ENCODE measurements around the gene ACOT12. TPM values are rescaled to one million over a fixed set of nuclear protein-coding genes. Genes with fewer than 3 reads are reported as not detected.
"Not testable (repeated sequence)": the region's sequence is repeated elsewhere in the genome, so short reads cannot be mapped to it uniquely, and the experiment has no call there.

ACOT12 gene
- total and polyA plus RNA-seq, 8 donors: 0.06 to 0.44 (median 0.40) TPM; not detected in 5

- 20 to 25% methylated on average over 5 of the region's 5 CpGs for WGBS, 2 donors
- FAIRE-seq: no peak
- intact Hi-C loops (cut with DNase I): no loop called here
- Histone ChIP-seq H3K4me1 (no peaks in the 10 kb centered on the region), H3K4me3 (no peak overlapping the region), H3K27me3 (no peaks in the 10 kb centered on the region), H3K9me3 (no peaks in the 10 kb centered on the region), H3K27ac (no peak overlapping the region), H3K36me3 (no peaks in the 10 kb centered on the region)
- ATAC-seq: no peak
- no peak for DNase-seq
- TF ChIP-seq CTCF (IDR thresholded peaks at IDR 0.05): no peak
Measured at GRCh38 chr5:81353189-81353588, 40.7 kb downstream of the ACOT12 start.

- intact Hi-C loops (cut with DNase I): no loop called here
- no peak for FAIRE-seq
Measured at GRCh38 chr5:81350507-81350906, 43.4 kb downstream of the ACOT12 start.

DNA sequence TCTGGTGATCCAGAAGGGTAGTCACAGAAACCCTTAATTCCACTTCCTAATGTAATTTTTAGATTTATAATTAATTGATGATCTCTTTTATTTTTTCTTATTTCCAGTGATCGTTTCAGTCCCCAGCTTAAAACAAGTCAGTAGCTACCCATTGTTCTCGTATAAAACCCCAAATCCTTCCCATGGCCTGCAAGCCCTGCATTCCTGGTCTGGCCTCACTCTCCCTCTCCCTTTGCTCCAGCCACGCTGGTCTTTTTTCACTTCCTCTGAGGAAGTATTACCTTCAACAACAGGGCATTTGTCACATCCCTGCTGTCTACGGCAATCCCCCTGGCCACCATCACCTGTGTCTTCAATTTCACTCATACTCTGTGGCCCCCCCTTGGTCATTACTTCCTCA is 44.8 kb downstream of the ACOT12 start:
- DNase-seq: no peak
- no peak overlapping the region for H3K27ac ChIP-seq
- ATAC-seq: no peak
- WGBS, 2 donors: 64 to 67% methylated on average over 4 of the region's 4 CpGs
- H3K27me3 ChIP-seq: no peaks in the 10 kb centered on the region
- no peak overlapping the region for H3K4me3 ChIP-seq
- no peaks in the 10 kb centered on the region for H3K4me1 ChIP-seq
- intact Hi-C loops (cut with DNase I): no loop called here
- H3K36me3 ChIP-seq: no peaks in the 10 kb centered on the region
- FAIRE-seq: no peak
- no peaks in the 10 kb centered on the region for H3K9me3 ChIP-seq
- no peak for TF ChIP-seq CTCF (IDR thresholded peaks at IDR 0.05)

More at GRCh38 chr5:81350507-81350906, 43.4 kb downstream of the ACOT12 start:
- Histone ChIP-seq H3K4me1 (no peaks in the 10 kb centered on the region), H3K4me3 (no peak overlapping the region), H3K36me3 (no peaks in the 10 kb centered on the region), H3K27me3 (no peaks in the 10 kb centered on the region), H3K9me3 (no peaks in the 10 kb centered on the region), H3K27ac (no peak overlapping the region)
- TF ChIP-seq CTCF (IDR thresholded peaks at IDR 0.05): no peak
- ATAC-seq (no peak), DNase-seq (no peak)

- no peak for TF ChIP-seq CTCF (IDR thresholded peaks at IDR 0.05)
- Histone ChIP-seq H3K4me3 (no peak overlapping the region), H3K27ac (no peak overlapping the region), H3K27me3 (no peaks in the 10 kb centered on the region), H3K4me1 (no peaks in the 10 kb centered on the region), H3K9me3 (no peaks in the 10 kb centered on the region), H3K36me3 (no peaks in the 10 kb centered on the region)
- FAIRE-seq (no peak), ATAC-seq (no peak), DNase-seq (no peak)
- intact Hi-C loops (cut with DNase I): no loop called here
- WGBS, 2 donors: 73 to 87% methylated on average over 5 of the region's 5 CpGs
Measured at GRCh38 chr5:81345411-81346003, 48.4 kb downstream of the ACOT12 start.

DNA sequence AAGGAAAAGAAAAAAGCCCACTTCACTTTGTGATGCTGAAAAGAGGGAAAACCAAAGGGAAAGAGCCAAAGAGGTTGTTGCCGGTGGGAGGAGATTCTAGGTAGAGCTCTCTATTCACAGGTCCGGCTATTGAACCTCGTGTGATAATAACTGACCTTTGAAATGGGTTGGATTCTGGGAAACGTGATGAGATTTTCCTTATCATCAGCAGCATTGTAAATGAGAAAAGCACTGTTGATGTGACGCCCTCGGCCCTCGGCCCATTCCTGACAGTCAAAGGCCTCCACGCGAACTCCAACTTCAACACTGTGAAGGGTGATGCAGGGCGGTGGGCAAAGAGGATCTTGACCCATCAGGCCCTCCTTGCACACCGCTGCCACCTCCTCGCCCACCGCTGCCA is 49.2 kb downstream of the ACOT12 start:
- H3K4me1 ChIP-seq: no peaks in the 10 kb centered on the region
- H3K36me3 ChIP-seq: no peaks in the 10 kb centered on the region
- TF ChIP-seq CTCF (IDR thresholded peaks at IDR 0.05): no peak
- ATAC-seq: no peak
- H3K27ac ChIP-seq: no peak overlapping the region
- 82 to 88% methylated on average over 13 of the region's 13 CpGs for WGBS, 2 donors
- intact Hi-C loops (cut with DNase I): no loop called here
- no peak for DNase-seq
- H3K27me3 ChIP-seq: no peaks in the 10 kb centered on the region
- H3K9me3 ChIP-seq: no peaks in the 10 kb centered on the region
- H3K4me3 ChIP-seq: no peak overlapping the region
- FAIRE-seq: no peak

DNA sequence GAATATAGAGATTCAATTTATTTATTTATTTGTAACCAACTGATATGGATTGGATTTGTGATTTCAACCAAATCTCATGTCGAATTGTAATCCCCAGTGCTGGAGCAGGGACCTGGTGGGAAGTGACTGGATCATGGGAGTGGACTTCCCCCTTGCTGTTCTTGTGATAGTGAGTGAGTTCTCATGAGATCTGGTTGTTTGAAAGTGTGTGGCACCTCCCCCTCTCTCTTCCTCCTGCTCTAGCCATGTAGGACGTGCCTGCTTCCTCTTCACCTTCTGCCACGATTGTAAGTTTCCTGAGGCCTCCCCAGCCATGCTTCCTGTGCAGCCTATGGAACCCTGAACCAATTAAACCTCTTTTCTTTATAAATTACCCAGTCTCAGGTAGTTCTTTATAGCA is 55.7 kb downstream of the ACOT12 start:
- H3K9me3 ChIP-seq; DNase-seq; H3K27me3 ChIP-seq; H3K36me3 ChIP-seq; H3K27ac ChIP-seq; H3K4me1 ChIP-seq; FAIRE-seq; H3K4me3 ChIP-seq; ATAC-seq; intact Hi-C loops (cut with DNase I): not testable (repeated sequence)
- WGBS, 2 donors: 56 to 57% methylated on average over 3 of the region's 3 CpGs
